ENCODE measurements around the gene SLC14A1.
A peak's percentile ranks its signal among the peaks of the same experiment; 100 is the strongest.
"Not testable (repeated sequence)": the region's sequence is repeated elsewhere in the genome, so short reads cannot be mapped to it uniquely, and the experiment has no call there.

Gene SLC14A1

GRCh38 chr18:45724601-45725000, 620 bp downstream of the SLC14A1 start:
- DNase-seq, result no peak

GRCh38 chr18:45725336-45725735, 1.4 kb downstream of the SLC14A1 start:
- DNase-seq, result no peak

GRCh38 chr18:45726603-45727002, 2.6 kb downstream of the SLC14A1 start:
- DNase-seq, result no peak

- no peak for DNase-seq
Measured at GRCh38 chr18:45727068-45727467, 3.1 kb downstream of the SLC14A1 start.

GRCh38 chr18:45728336-45729010, 4.5 kb downstream of the SLC14A1 start:
- no peak for DNase-seq

- no peak for DNase-seq
Measured at GRCh38 chr18:45730832-45731575, 7.0 kb downstream of the SLC14A1 start.

GRCh38 chr18:45731716-45732115, 7.7 kb downstream of the SLC14A1 start:
- DNase-seq, result no peak

- DNase-seq, result peak; percentile 9
Measured at GRCh38 chr18:45733535-45733934, 9.6 kb downstream of the SLC14A1 start.

- no peak for DNase-seq
Measured at GRCh38 chr18:45734505-45734904, 10.5 kb downstream of the SLC14A1 start.

- DNase-seq, result no peak
Measured at GRCh38 chr18:45734944-45735343, 11.0 kb downstream of the SLC14A1 start.

GRCh38 chr18:45738660-45739059, 14.7 kb downstream of the SLC14A1 start:
- no peak for DNase-seq

GRCh38 chr18:45739268-45739667, 15.3 kb downstream of the SLC14A1 start:
- no peak for DNase-seq

- no peak for DNase-seq
Measured at GRCh38 chr18:45739848-45740247, 15.9 kb downstream of the SLC14A1 start.

GRCh38 chr18:45741056-45741455, 17.1 kb downstream of the SLC14A1 start:
- no peak for DNase-seq

GRCh38 chr18:45745817-45746461, 22.0 kb downstream of the SLC14A1 start:
- DNase-seq, result no peak

- DNase-seq, result no peak
Measured at GRCh38 chr18:45748501-45748900, 24.5 kb downstream of the SLC14A1 start.

GRCh38 chr18:45749918-45750689, 26.1 kb downstream of the SLC14A1 start:
- no peak for DNase-seq

- DNase-seq, result no peak
Measured at GRCh38 chr18:45751766-45752165, 27.8 kb downstream of the SLC14A1 start.

- no peak for DNase-seq
Measured at GRCh38 chr18:45752681-45753080, 28.7 kb downstream of the SLC14A1 start.

- DNase-seq, result no peak
Measured at GRCh38 chr18:45753286-45753685, 29.3 kb downstream of the SLC14A1 start.

- DNase-seq, result peak; percentile 18
Measured at GRCh38 chr18:45755934-45756333, 32.0 kb downstream of the SLC14A1 start.

- DNase-seq, result no peak
Measured at GRCh38 chr18:45757005-45757404, 33.0 kb downstream of the SLC14A1 start.

GRCh38 chr18:45757644-45758043, 33.7 kb downstream of the SLC14A1 start:
- not testable (repeated sequence) for DNase-seq

All from RPMI8226 (cell line).